GM19455 (cell line): ENCODE data around the gene FMOD.

ENCODE experiments used
- ATAC-seq: cut with Tn5 transposase; IDR thresholded peaks from one replicate; pipeline ENCODE4 v1.9.1; 2021; ENCODE audit not compliant: unreplicated experiment

FMOD gene

GRCh38 chr1:203351037-203351625 is at the start of gene FMOD:
FMOD (minus strand) TSS chr1:203351122; CDS start chr1:203348270, 2,852 bp downstream.
- no peak for ATAC-seq

DNA sequence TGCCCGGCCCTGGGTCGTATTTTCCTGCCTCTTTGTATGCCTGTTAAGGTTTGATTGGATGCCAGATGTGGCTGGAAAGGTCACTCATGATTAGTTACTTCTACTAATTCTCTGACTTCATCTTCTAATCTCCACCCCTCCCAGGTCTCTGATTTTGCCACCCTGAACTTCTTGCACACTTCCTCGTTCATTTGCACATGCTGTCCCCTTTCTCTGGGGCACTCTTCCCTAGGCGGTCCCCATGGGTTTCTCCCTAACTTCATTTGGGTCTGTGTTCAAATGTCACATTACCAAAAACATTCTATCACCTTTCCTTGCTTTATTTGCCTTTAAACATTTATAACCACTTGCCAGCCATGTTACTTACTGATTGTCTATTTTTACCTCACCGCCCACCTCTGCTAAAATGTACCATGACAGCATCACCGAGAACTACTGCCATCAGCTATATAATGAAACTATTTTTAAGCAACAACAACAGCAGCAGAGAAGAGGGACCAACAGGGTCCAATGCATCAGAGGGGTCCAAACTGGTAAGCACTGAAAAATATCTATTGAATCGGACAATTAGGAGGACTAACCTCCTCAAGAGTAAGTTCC is 45.8 kb upstream of the FMOD start:
- no peak for ATAC-seq

DNA sequence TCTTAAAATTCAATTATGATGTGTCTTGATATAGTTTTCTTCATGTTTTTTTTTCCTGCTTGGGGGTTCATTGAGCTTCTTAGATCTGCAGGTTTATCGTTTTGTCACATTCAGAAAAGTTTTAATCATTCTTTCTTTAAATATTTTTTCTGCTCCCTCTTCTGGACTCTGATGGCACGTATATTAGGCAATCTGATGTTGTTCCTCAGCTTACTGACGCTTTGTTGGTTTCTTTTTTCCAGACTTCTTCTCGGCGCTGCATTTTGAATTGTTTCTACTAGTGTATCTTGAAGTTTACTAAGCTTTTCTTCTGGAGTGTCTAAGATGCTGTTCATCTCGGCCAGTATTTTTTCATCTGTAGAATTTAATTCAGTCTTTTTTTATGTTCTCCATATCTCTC is 44.8 kb upstream of the FMOD start:
- ATAC-seq, result no peak

GRCh38 chr1:203390298-203390697 is 39.4 kb upstream of the FMOD start:
- no peak for ATAC-seq

DNA sequence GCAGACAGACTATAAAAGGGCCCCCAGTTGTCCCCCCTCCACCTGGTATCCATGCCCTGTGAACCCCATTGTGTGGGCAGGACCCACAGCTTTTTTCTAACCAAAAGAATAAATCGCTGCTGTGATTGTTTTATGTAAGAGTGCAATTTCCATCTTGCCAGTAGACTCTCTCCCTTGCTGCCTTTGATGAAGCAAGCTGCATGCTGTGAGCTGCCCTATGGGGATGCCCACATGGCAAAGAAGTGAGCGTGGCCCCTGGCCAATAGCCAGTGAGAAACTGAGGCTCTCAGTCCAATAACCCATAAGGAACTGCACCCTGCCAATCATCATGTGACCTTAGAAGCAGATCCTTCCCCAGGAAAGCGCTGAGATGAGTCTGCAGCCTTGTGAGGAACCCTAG is 37.8 kb upstream of the FMOD start:
- ATAC-seq, result no peak

- no peak for ATAC-seq
These were observed 31.1 kb upstream of the FMOD start for GRCh38 chr1:203382026-203382425.

DNA sequence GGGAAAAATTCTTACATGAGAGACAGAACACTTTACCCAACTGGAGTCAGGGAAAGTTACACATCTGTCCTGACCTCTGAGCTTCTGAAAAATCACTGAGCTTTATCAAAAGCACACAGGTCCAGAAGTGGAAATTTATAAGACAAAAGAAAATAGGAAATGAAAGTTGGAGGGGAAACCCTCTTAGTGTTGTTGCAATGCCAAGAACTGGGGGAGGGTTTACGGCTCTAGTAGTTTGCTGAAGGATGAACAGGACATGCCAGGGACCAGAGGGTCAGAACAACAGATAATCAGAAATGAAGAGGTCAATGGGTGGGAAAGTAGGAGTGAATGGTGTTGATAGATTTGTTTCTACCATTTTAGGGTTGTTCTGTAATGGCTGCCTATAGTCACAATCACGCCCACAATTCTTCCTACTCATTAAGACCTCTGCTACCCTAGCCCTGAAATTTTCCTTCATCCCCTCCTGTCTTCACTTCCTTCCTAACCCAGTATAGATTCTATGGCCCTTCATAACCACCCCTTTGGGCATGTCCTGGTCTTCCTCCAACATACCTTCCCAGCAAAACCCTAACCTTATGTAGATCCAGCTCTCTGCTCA is 30.3 kb upstream of the FMOD start:
- ATAC-seq, result no peak

DNA sequence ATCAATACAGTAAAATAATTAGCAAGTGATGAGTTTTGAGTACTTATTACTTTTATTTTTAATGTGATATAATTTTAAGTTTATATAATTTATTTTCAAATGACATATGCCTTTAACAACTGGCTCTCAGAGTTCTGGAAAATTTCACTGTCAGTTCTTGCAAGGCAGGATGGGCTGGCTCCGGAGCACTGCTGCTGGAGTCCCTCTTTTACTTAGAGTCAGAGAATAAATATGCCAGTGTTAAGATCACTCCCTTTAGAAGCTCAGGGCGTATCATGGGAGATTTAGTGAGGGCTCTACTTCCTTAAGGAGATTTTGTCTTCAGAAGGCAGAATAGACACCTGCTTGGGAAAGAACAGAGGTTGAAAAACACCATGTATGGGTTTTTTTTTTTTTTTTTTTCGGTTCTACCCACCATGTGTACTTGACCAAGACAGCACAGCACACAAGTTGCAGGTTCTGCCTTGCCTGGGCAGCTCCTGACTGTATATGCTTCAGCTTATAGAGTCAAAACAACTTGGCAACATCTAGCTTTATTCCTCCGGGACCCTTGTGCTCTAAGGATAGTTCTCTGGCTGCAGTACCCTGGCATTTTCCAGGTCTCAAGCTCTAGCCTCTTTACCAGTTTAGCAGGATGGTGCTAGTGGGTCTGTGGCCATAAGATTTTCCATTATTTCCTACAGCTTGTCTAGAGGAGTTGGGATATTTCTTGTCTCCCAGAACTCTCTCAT is 29.7 kb upstream of the FMOD start:
- no peak for ATAC-seq

GRCh38 chr1:203379825-203380224 is 28.9 kb upstream of the FMOD start:
- ATAC-seq, result no peak

DNA sequence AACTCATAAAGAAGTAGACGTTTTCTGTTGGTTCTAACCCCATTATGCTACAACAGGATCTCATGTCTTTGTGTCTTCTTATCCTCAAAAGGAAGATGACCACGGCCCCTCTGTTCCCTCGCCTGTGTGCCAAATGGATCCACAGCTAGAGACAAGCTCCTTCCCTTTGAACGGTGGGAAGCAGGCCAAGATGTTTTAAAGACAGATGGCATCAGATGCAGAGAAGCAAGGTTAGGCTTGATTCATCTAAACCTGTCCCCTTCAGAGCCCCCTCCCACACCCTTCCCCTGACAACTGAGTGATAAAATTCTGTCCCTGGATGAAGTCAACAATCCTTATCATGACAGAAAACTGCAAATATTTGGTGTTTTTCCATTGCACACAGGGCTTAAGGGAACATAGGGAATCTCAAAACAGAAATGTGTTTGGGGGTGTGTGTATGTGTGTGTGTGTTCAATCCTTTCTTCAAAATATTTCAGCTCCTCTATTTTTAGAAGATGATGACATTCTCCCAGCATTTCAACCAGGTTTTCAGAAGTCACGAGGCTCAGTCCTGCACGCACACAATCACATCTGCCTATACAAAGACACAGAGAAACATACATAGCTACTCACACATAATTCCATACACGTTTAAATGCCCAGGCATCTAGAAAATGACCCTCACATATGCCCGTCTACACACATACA is 27.8 kb upstream of the FMOD start:
- ATAC-seq, result no peak

DNA sequence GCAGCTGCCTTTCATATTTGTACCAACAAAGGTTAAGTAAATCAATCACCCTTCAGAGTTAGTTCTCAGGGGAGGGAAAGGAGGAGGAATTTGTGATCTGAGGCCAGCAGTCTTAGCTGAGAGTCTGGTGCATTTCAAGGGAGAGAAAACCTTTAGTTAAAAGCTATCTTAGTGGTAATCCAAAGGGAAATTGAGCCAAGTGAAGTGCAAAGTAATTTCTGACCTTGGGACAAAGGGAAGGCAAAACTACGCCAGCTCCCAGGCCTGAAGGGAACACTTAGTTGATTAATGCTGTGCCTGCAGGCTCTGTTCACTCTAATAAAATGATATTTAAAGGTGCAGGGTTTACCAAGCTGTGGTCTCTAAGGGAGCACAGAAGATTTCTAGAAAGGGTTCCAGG is 23.1 kb upstream of the FMOD start:
- no peak for ATAC-seq

DNA sequence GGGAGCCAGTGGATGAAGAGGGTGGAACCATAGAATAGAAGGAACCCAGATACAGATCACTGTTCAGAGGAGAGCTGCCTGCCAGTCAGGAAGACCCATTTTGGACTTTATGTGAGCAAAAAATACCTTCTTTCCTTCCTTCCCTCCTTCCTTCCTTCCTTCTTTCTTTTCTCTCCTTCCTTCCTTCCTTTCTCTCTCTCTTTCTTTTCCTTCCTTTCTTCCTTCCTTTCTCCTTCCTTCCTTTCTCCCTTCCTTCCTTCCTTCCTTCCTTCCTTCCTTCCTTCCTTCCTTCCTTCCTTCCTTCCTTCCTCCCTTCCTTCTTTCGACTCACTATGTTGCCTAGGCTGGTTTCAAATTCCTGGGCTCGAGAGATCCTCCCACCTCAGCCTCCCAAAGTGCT is 22.1 kb upstream of the FMOD start:
- ATAC-seq, result no peak

DNA sequence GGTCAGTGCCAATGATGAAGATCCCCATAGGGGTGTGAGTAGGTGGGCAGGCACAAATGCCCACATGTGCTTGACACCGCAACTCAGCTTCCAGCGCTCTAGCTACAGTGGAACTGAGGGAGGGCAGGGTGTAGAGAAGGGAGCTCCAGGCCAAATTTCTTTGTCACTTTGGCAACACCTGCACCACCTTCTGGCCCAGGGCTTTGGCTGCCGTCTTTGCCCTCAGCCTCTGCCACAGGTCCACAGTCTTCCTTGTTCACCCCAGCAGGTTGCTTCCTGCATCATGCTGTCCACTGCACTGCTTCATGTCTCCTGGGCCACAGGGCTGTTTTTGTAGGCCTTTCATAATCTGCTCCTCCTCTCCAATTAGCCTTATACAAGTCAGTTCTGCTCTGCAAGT is 20.4 kb upstream of the FMOD start:
- no peak for ATAC-seq

- no peak for ATAC-seq
These were observed 18.7 kb upstream of the FMOD start for GRCh38 chr1:203369666-203370065.

GRCh38 chr1:203368624-203369451 is 17.9 kb upstream of the FMOD start:
- no peak for ATAC-seq

GRCh38 chr1:203367057-203367456 is 16.1 kb upstream of the FMOD start:
- no peak for ATAC-seq

DNA sequence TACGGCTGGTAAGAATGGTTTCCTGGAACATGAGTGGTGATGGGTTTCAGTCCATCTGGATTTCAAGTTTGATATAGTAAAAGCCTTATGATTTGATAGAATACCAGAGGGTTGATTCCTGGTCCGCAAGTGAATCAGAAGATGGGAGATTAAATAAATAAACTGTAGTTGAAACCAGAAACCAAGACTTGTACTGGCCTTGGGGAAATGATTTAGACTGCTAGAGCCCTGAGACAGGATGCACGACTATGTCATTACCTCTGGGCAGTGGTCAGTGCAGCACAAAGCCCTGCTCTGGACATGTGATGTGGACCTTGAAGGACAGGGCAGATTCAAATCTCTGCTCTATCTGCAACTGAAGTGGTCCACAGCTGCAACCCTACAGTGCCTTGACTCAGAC is 15.6 kb upstream of the FMOD start:
- no peak for ATAC-seq

GRCh38 chr1:203364806-203365205 is 13.9 kb upstream of the FMOD start:
- ATAC-seq, result no peak

DNA sequence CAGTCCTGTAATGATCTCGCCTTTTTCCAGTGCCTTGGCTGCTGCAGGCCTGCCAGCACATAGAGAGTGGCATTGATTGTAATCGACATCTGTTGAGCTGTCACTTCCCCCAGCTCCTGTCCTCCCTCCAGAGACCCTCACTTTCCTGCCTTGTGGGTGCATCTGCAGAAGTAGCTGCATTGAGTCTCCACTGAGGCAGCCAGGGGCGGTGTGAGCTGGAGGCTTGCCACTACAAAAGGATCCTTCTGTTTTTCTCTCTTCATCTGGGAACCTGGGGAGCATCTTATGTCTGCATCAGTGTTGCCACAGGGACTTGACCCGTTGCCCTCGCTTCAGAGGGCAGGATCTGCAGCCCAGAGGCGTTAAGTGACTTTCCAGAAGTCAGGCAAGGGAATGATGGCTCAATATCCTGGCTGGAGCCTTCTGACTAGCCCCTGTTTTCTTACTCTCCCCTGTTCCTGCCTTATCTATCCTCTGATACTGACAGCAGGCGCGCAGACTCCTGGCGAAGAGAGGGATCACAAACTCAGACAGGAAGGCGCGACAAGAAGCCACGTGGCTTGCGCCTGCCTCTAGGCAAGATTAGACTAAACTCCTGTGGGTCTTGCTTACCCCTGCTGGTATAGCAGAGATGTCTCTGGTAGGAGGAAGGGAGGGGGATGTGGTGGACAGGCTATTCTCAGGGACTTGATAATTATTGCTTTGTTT is 13.3 kb upstream of the FMOD start:
- no peak for ATAC-seq

DNA sequence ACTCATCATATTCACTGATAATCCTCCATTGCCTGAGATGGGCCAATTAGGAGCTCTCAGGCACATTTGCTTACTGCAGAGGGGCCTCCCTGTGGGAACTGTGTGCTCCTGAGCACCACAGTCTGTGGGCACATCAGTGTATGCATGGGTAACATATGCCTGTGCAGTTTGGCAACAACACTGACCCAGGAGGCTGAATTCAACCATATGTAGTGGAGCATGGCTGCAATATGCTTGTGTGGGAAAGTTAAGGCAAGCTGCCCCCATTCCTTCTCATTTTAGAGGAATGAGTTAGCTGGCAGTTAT is 11.8 kb upstream of the FMOD start:
- ATAC-seq, result no peak
